H1 (cell line): Measurements from ENCODE around the gene ROBO2. TPM values are rescaled to one million over a fixed set of nuclear protein-coding genes. Genes with fewer than 3 reads are reported as not detected.

ENCODE experiments used
- CTCF ChIA-PET: fragments of 300-600 bp; sonication (Branson Sonifier 250); formaldehyde crosslinking; loops from one replicate; lab custom pipeline; 2021; ENCODE audit not compliant: partially characterized antibody; lab: Charles Lee
- POLR2A ChIA-PET: fragments of 300-600 bp; sonication (Branson Sonifier 250); formaldehyde crosslinking; loops from one replicate; lab custom pipeline; 2021; ENCODE audit warnings: inconsistent platforms; ENCODE audit not compliant: partially characterized antibody; lab: Charles Lee
- DNase-seq, 2 experiments: peaks; one replicate each; pipeline versions ENCODE4 v3.0.0 to v3.0.0-alpha.2; 2010 to 2022; ENCODE audit warnings: low spot score in 2 of 2, low read depth in 1 of 2, mixed read lengths in 1 of 2
- FAIRE-seq: peaks from 2 replicates; lab custom pipeline; 2011; peaks lifted over from hg19 to GRCh38; lab: Jason Lieb, UNC
- H2AFZ ChIP-seq: 2 replicates; pipeline ENCODE4 v1.8.1; 2012; ENCODE audit warnings: low read length, inconsistent platforms
- H2AK5ac ChIP-seq: 2 replicates; pipeline ENCODE4 v1.6.1; 2013; ENCODE audit warnings: low read depth, low read length
- H2BK120ac ChIP-seq: replicated peaks from 2 replicates; pipeline ENCODE3; 2013; ENCODE audit warnings: low read depth, low read length, inconsistent platforms
- H2BK12ac ChIP-seq: 2 replicates; pipeline ENCODE4 v1.6.1; 2013; ENCODE audit warnings: low read depth, low read length
- H2BK15ac ChIP-seq: 2 replicates; pipeline ENCODE4 v1.6.1; 2013; ENCODE audit warnings: low read length
- H2BK20ac ChIP-seq: 2 replicates; pipeline ENCODE4 v1.6.1; 2013; ENCODE audit warnings: low read length
- H2BK5ac ChIP-seq: 2 replicates; pipeline ENCODE4 v1.6.1; 2013; ENCODE audit warnings: low read depth, low read length
- H3K14ac ChIP-seq: 2 replicates; pipeline ENCODE4 v1.6.1; 2013; ENCODE audit warnings: inconsistent platforms; ENCODE audit not compliant: insufficient read length
- H3K18ac ChIP-seq: 2 replicates; pipeline ENCODE4 v1.6.1; 2013; ENCODE audit warnings: low read length; ENCODE audit errors: extremely low read depth
- H3K23ac ChIP-seq: 2 replicates; pipeline ENCODE4 v1.6.1; 2013; ENCODE audit warnings: inconsistent platforms; ENCODE audit not compliant: insufficient read length
- H3K23me2 ChIP-seq: 2 replicates; pipeline ENCODE4 v1.6.1; 2013; ENCODE audit warnings: low read depth, low read length
- H3K27ac ChIP-seq: 2 replicates; pipeline ENCODE4 v1.6.1; 2011; ENCODE audit warnings: low read depth, low read length, inconsistent platforms
- H3K27me3 ChIP-seq, 4 experiments: replicated peaks in 1 of 4; 1 replicate in 1 of 4; 2 replicates in 3 of 4; pipeline versions ENCODE4 v1.6.1 to v1.8.1; 2011 to 2013; ENCODE audit warnings: low read length in 3 of 4, mild to moderate bottlenecking in 3 of 4, inconsistent platforms in 2 of 4, mixed read lengths in 2 of 4, moderate library complexity in 1 of 4; ENCODE audit not compliant: control insufficient read depth in 3 of 4, insufficient read depth in 3 of 4; ENCODE audit errors: extremely low read depth in 1 of 4
- H3K36me3 ChIP-seq, 4 experiments: 2 replicates each; pipeline versions ENCODE4 v1.6.1 to v1.8.1; 2011 to 2013; ENCODE audit warnings: mild to moderate bottlenecking in 4 of 4, low read length in 3 of 4, moderate library complexity in 2 of 4, control low read depth in 1 of 4, inconsistent platforms in 1 of 4; ENCODE audit not compliant: insufficient read depth in 4 of 4, control insufficient read depth in 2 of 4
- H3K4ac ChIP-seq: replicated peaks from 2 replicates; pipeline ENCODE3; 2013; ENCODE audit warnings: low read length, low read depth, mixed read lengths, inconsistent platforms; ENCODE audit not compliant: insufficient read length
- H3K4me1 ChIP-seq, 4 experiments: replicated peaks in 1 of 4; 1 replicate in 1 of 4; 2 replicates in 3 of 4; pipeline versions ENCODE4 v1.6.1 to v1.8.1; 2011 to 2013; ENCODE audit warnings: low read length in 3 of 4, inconsistent platforms in 2 of 4, mixed read lengths in 1 of 4; ENCODE audit not compliant: insufficient read depth in 4 of 4, control insufficient read depth in 3 of 4
- H3K4me2 ChIP-seq, 2 experiments: 2 replicates each; pipeline versions ENCODE4 v1.6.1 to v1.8.1; 2011 to 2013; ENCODE audit warnings: low read depth in 2 of 2, low read length in 2 of 2, control low read depth in 1 of 2, inconsistent platforms in 1 of 2, mild to moderate bottlenecking in 1 of 2; ENCODE audit not compliant: insufficient read depth in 1 of 2
- H3K4me3 ChIP-seq, 4 experiments: fragments of 200-600, 300-600 bp in 1 of 4; sonication (generic), shearing (Covaris generic), sonication (Bioruptor Twin) in 1 of 4; 2 replicates each; pipeline versions ENCODE4 v1.5.1 to v1.8.1; 2011 to 2016; ENCODE audit warnings: low read length in 4 of 4, low read depth in 3 of 4, control low read depth in 2 of 4, inconsistent platforms in 2 of 4, mild to moderate bottlenecking in 2 of 4, mixed read lengths in 1 of 4, moderate library complexity in 1 of 4; ENCODE audit not compliant: insufficient read depth in 2 of 4; ENCODE audit errors: extremely low read depth in 1 of 4
- H3K56ac ChIP-seq: replicated peaks from 2 replicates; pipeline ENCODE3; 2013; ENCODE audit warnings: low read depth, mild to moderate bottlenecking, mixed read lengths, low read length, inconsistent platforms; ENCODE audit not compliant: insufficient read length
- H3K79me1 ChIP-seq: 2 replicates; pipeline ENCODE4 v1.6.1; 2013; ENCODE audit warnings: low read depth, low read length, control low read depth
- H3K79me2 ChIP-seq, 2 experiments: 2 replicates each; pipeline versions ENCODE4 v1.6.1 to v1.8.1; 2012 to 2013; ENCODE audit warnings: low read length in 2 of 2, mild to moderate bottlenecking in 2 of 2, inconsistent platforms in 1 of 2; ENCODE audit not compliant: insufficient read depth in 2 of 2, control insufficient read depth in 1 of 2
- H3K9ac ChIP-seq, 4 experiments: replicated peaks in 1 of 4; 1 replicate in 1 of 4; 2 replicates in 3 of 4; pipeline versions ENCODE4 v1.6.1 to v1.8.1; 2011 to 2013; ENCODE audit warnings: low read depth in 3 of 4, low read length in 3 of 4, control low read depth in 2 of 4, mild to moderate bottlenecking in 2 of 4, moderate library complexity in 2 of 4, inconsistent platforms in 1 of 4; ENCODE audit errors: extremely low read depth in 1 of 4
- H3K9me3 ChIP-seq, 2 experiments: 2 replicates each; pipeline versions ENCODE4 v1.6.1 to v1.8.1; 2012 to 2013; ENCODE audit warnings: mild to moderate bottlenecking in 2 of 2, moderate library complexity in 2 of 2, control low read depth in 1 of 2, inconsistent platforms in 1 of 2, low read depth in 1 of 2, low read length in 1 of 2, mixed read lengths in 1 of 2; ENCODE audit not compliant: insufficient read depth in 2 of 2
- H4K20me1 ChIP-seq, 2 experiments: replicated peaks in 1 of 2; 2 replicates each; pipeline versions ENCODE3 to v1.8.1; 2011 to 2013; ENCODE audit warnings: inconsistent platforms in 2 of 2, low read length in 2 of 2, mild to moderate bottlenecking in 1 of 2; ENCODE audit not compliant: insufficient read depth in 2 of 2, control insufficient read depth in 1 of 2
- H4K5ac ChIP-seq: 2 replicates; pipeline ENCODE4 v1.6.1; 2013; ENCODE audit warnings: low read length, low read depth, mixed read lengths, inconsistent platforms; ENCODE audit not compliant: insufficient read length
- H4K8ac ChIP-seq: 2 replicates; pipeline ENCODE4 v1.8.0; 2013; ENCODE audit warnings: mild to moderate bottlenecking, moderate library complexity, low read length, inconsistent platforms; ENCODE audit not compliant: insufficient read depth; ENCODE audit errors: extremely low read depth
- H4K91ac ChIP-seq: replicated peaks from 2 replicates; pipeline ENCODE3; 2013; ENCODE audit warnings: low read length, mixed read lengths, inconsistent platforms; ENCODE audit not compliant: insufficient read length
- JUN ChIP-seq: IDR thresholded peaks from 2 replicates; pipeline ENCODE4 v1.6.1; 2011; ENCODE audit warnings: low read depth, mild to moderate bottlenecking, improper control_type of control experiment, low read length
- POLR2AphosphoS5 ChIP-seq: IDR thresholded peaks from 2 replicates; pipeline ENCODE4 v1.6.1; 2011; ENCODE audit warnings: low read depth, low read length
- WGBS, 2 experiments: shearing (Covaris generic) in 1 of 2; methylation state at CpG; one replicate each; pipeline versions ENCODE4 v1.1.6 to v1.1.7; 2013 to 2015; ENCODE audit warnings: low lambda C conversion rate in 2 of 2, mixed read lengths in 2 of 2, inconsistent platforms in 1 of 2, low coverage in 1 of 2, missing lambda C conversion rate in 1 of 2; ENCODE audit not compliant: insufficient replicate concordance in 2 of 2, insufficient coverage in 1 of 2, insufficient read length in 1 of 2; ENCODE audit errors: extremely low coverage in 1 of 2, missing lambda C conversion rate in 1 of 2; 5-methylcytosine and 5-hydroxymethylcytosine counted together
- polyA plus RNA-seq, 7 experiments: library from polyadenylated mRNA; depleted of rRNA in 3 of 7; stranded (reverse) in 5 of 7; unstranded in 2 of 7; fragments of >200 nt in 5 of 7; fragments of 200-250 nt in 2 of 7; gene quantifications; 1 replicate in 5 of 7; 2 replicates in 1 of 7; 4 replicates in 1 of 7; pipeline versions ENCODE4 v1.2.1 to v1.2.3, GENCODE V29; 2011 to 2013; ENCODE audit warnings: missing spikeins in 2 of 7, mixed read lengths in 2 of 7
- total RNA-seq: library from RNA; stranded (reverse); fragmentation: NEBNext Ultra II Directional; extraction: Animal tissue kit (Norgen Biotek cat#: 25700); gene quantifications from 2 replicates; pipeline ENCODE4 v1.2.1, GENCODE V29; 2021

Gene ROBO2
- total and polyA plus RNA-seq, 2 of the 8 experiments (the other 6 are each of a cell fraction or from before 2014, with no cell fraction given), result 1.5 to 2.9 TPM

DNA sequence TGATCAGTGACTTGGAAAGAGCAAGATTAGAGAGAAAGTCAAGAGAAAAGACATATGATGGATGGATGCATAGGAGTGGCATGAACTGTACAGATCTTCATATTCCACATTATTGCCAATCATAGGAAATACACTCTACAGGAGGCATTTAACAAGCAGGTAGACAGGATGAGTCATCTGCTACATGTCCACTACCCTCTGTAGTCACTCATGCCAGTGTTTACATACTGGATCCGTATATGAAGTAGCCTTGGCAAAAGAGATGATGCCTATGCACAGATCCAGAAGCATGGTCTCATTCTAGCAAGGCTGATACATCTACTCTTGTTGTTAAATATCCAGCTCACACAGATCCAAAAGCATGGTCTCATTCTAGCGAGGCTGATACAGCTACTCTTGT, 632.1 kb downstream of the ROBO2 start:
- no peak for FAIRE-seq
- no peak for TF ChIP-seq JUN
- TF ChIP-seq POLR2AphosphoS5, result no peak

More for the DNA sequence above, 632.1 kb downstream of the ROBO2 start:
- Histone ChIP-seq H2BK120ac (no peak overlapping the region), H3K18ac (no peak overlapping the region), H2AFZ (no peak overlapping the region), H2AK5ac (no peak overlapping the region), H3K27me3 (no peaks in the 10 kb centered on the region), H3K4me1 (no peaks in the 10 kb centered on the region), H4K91ac (no peak overlapping the region), H3K23me2 (no peaks in the 10 kb centered on the region), H4K8ac (no peak overlapping the region), H2BK12ac (no peak overlapping the region), H3K4me3 (no peak overlapping the region), H3K27ac (no peak overlapping the region), H3K9ac (no peak overlapping the region), H3K36me3 (no peaks in the 10 kb centered on the region), H2BK5ac (no peak overlapping the region), H3K9me3 (peaks cover 2 to 3% of the 10 kb centered on the region in 2 experiments; a peak in 2 of 4 replicates), H3K4ac (no peak overlapping the region), H3K4me2 (no peak overlapping the region), H3K23ac (no peak overlapping the region), H3K79me1 (no peaks in the 10 kb centered on the region), H3K14ac (no peak overlapping the region), H3K56ac (no peak overlapping the region), H4K20me1 (no peaks in the 10 kb centered on the region), H4K5ac (no peak overlapping the region), H3K79me2 (no peaks in the 10 kb centered on the region), H2BK20ac (no peak overlapping the region), H2BK15ac (no peak overlapping the region)
- CTCF ChIA-PET, result no interaction called here
- no peak for DNase-seq
- POLR2A ChIA-PET, result no interaction called here
- 92% methylated on average over 2 of the region's 2 CpGs; no CpG with 5 or more reads in 1 of the 2 experiments for WGBS, 2 experiments
